H9 (cell line): Measurements from ENCODE around the gene CDK6. TPM values are rescaled to one million over a fixed set of nuclear protein-coding genes. Genes with fewer than 3 reads are reported as not detected.
A peak's percentile ranks its signal among the peaks of the same experiment; 100 is the strongest.

ENCODE experiments used
- DNase-seq: peaks from one replicate; pipeline ENCODE4 v3.0.0-alpha.2; 2017
- H2AFZ ChIP-seq: one replicate; pipeline ENCODE4 v1.6.1; 2013; ENCODE audit warnings: mild to moderate bottlenecking, low read length, control low read depth, moderate library complexity
- H2AK5ac ChIP-seq: 2 replicates; pipeline ENCODE4 v1.6.1; 2013; ENCODE audit warnings: low read length, control low read depth, mixed read lengths; ENCODE audit not compliant: insufficient read length
- H2BK120ac ChIP-seq: one replicate; pipeline ENCODE4 v1.6.1; 2013; ENCODE audit warnings: low read depth, mild to moderate bottlenecking, low read length, control low read depth, inconsistent platforms; ENCODE audit not compliant: poor library complexity, severe bottlenecking
- H2BK12ac ChIP-seq: 2 replicates; pipeline ENCODE4 v1.6.1; 2013; ENCODE audit warnings: low read length, control low read depth, mixed read lengths, low read depth; ENCODE audit not compliant: insufficient read length
- H2BK15ac ChIP-seq: 2 replicates; pipeline ENCODE4 v1.6.1; 2013; ENCODE audit warnings: low read depth, low read length, control low read depth
- H2BK20ac ChIP-seq: one replicate; pipeline ENCODE4 v1.6.1; 2013; ENCODE audit warnings: low read depth, mild to moderate bottlenecking, low read length, control low read depth, inconsistent platforms; ENCODE audit not compliant: poor library complexity, severe bottlenecking
- H2BK5ac ChIP-seq: 2 replicates; pipeline ENCODE4 v1.6.1; 2013; ENCODE audit warnings: low read length, control low read depth, mixed read lengths; ENCODE audit not compliant: insufficient read length
- H3K14ac ChIP-seq: 2 replicates; pipeline ENCODE4 v1.6.1; 2013; ENCODE audit warnings: low read length, control low read depth; ENCODE audit not compliant: insufficient read depth
- H3K18ac ChIP-seq: 2 replicates; pipeline ENCODE4 v1.6.1; 2013; ENCODE audit warnings: low read depth, mild to moderate bottlenecking, mixed read lengths, low read length, control low read depth; ENCODE audit not compliant: insufficient read length
- H3K23ac ChIP-seq: 2 replicates; pipeline ENCODE4 v1.6.1; 2013; ENCODE audit warnings: low read length, control low read depth, mixed read lengths, low read depth; ENCODE audit not compliant: insufficient read length
- H3K23me2 ChIP-seq: 2 replicates; pipeline ENCODE4 v1.6.1; 2013; ENCODE audit warnings: low read depth, mild to moderate bottlenecking, mixed read lengths, low read length, control low read depth; ENCODE audit not compliant: insufficient read length, poor library complexity, severe bottlenecking
- H3K27ac ChIP-seq: 2 replicates; pipeline ENCODE4 v1.5.1; 2013; ENCODE audit warnings: low read length, control low read depth, mixed read lengths, low read depth; ENCODE audit not compliant: insufficient read length
- H3K27me3 ChIP-seq: 2 replicates; pipeline ENCODE4 v1.6.1; 2013; ENCODE audit warnings: low read length, control low read depth, inconsistent platforms; ENCODE audit not compliant: insufficient read depth
- H3K4ac ChIP-seq: 2 replicates; pipeline ENCODE4 v1.6.1; 2013; ENCODE audit warnings: low read depth, mild to moderate bottlenecking, control low read depth, inconsistent platforms, low read length, moderate library complexity
- H3K4me1 ChIP-seq: 2 replicates; pipeline ENCODE4 v1.6.1; 2013; ENCODE audit warnings: low read length, control low read depth, inconsistent platforms; ENCODE audit not compliant: insufficient read depth
- H3K4me2 ChIP-seq: 2 replicates; pipeline ENCODE4 v1.6.1; 2013; ENCODE audit warnings: low read length, control low read depth, mixed read lengths; ENCODE audit not compliant: insufficient read length, insufficient read depth
- H3K56ac ChIP-seq: 2 replicates; pipeline ENCODE4 v1.6.1; 2013; ENCODE audit warnings: low read depth, mild to moderate bottlenecking, mixed read lengths, low read length, control low read depth; ENCODE audit not compliant: insufficient read length
- H3K79me1 ChIP-seq: 2 replicates; pipeline ENCODE4 v1.6.1; 2013; ENCODE audit warnings: low read depth, mild to moderate bottlenecking, moderate library complexity, low read length, control low read depth, inconsistent platforms; ENCODE audit not compliant: insufficient read depth, poor library complexity, severe bottlenecking
- H3K79me2 ChIP-seq: 2 replicates; pipeline ENCODE4 v1.6.1; 2013; ENCODE audit warnings: low read length, control low read depth, inconsistent platforms; ENCODE audit not compliant: insufficient read depth
- H3K9ac ChIP-seq: 2 replicates; pipeline ENCODE4 v1.6.1; 2013; ENCODE audit warnings: low read length, control low read depth, mixed read lengths; ENCODE audit not compliant: insufficient read length; ENCODE audit errors: extremely low read depth
- H3K9me3 ChIP-seq: one replicate; pipeline ENCODE4 v1.6.1; 2013; ENCODE audit warnings: low read depth, low read length, inconsistent platforms; ENCODE audit not compliant: control insufficient read depth
- H3T11ph ChIP-seq: one replicate; pipeline ENCODE4 v1.6.1; 2013; ENCODE audit warnings: mild to moderate bottlenecking, low read length, control low read depth, inconsistent platforms
- H4K20me1 ChIP-seq: one replicate; pipeline ENCODE4 v1.6.1; 2013; ENCODE audit not compliant: control insufficient read depth, insufficient read length, insufficient read depth
- H4K5ac ChIP-seq: 2 replicates; pipeline ENCODE4 v1.6.1; 2013; ENCODE audit warnings: low read depth, mild to moderate bottlenecking, mixed read lengths, low read length, control low read depth; ENCODE audit not compliant: insufficient read length
- H4K8ac ChIP-seq: replicated peaks from 2 replicates; pipeline ENCODE4 v1.6.1; 2013; ENCODE audit warnings: low read length, control low read depth, mixed read lengths, low read depth; ENCODE audit not compliant: insufficient read length
- H4K91ac ChIP-seq: 2 replicates; pipeline ENCODE4 v1.6.1; 2013; ENCODE audit warnings: low read depth, mild to moderate bottlenecking, moderate library complexity, mixed read lengths, low read length, control low read depth; ENCODE audit not compliant: insufficient read length
- H3K27ac Mint-ChIP-seq, 3 experiments: 2 replicates in 2 of 3; 3 replicates in 1 of 3; pipeline ENCODE4 v1.8.0; 2020 to 2021; ENCODE audit warnings: mixed read lengths in 3 of 3, mild to moderate bottlenecking in 1 of 3, moderate library complexity in 1 of 3
- H3K27me3 Mint-ChIP-seq: 2 replicates; pipeline ENCODE4 v1.8.0; 2021; ENCODE audit warnings: low read depth, mild to moderate bottlenecking, moderate library complexity, mixed read lengths
- H3K36me3 Mint-ChIP-seq, 3 experiments: 2 replicates in 2 of 3; 3 replicates in 1 of 3; pipeline ENCODE4 v1.8.0; 2020 to 2021; ENCODE audit warnings: low read depth in 3 of 3, mixed read lengths in 3 of 3; ENCODE audit not compliant: insufficient read depth in 1 of 3
- H3K4me1 Mint-ChIP-seq, 2 experiments: 2 replicates each; pipeline ENCODE4 v1.8.0; 2020; ENCODE audit warnings: mixed read lengths in 2 of 2
- H3K4me3 Mint-ChIP-seq, 2 experiments: 2 replicates in 1 of 2; 3 replicates in 1 of 2; pipeline ENCODE4 v1.8.0; 2020 to 2021; ENCODE audit warnings: mild to moderate bottlenecking in 2 of 2, mixed read lengths in 2 of 2, moderate library complexity in 1 of 2
- H3K9me3 Mint-ChIP-seq, 2 experiments: 2 replicates in 1 of 2; 3 replicates in 1 of 2; pipeline ENCODE4 v1.8.0; 2020; ENCODE audit warnings: mild to moderate bottlenecking in 2 of 2, mixed read lengths in 2 of 2, moderate library complexity in 1 of 2
- CTCF ChIP-seq: fragments of 200-600 bp; sonication (generic); conservative IDR thresholded peaks from 3 replicates; pipeline ENCODE4 v1.8.0; 2021; ENCODE audit warnings: antibody characterized with exemption, mild to moderate bottlenecking
- WGBS: extraction: QIAGEN DNeasy Blood & Tissue Kit; methylation state at CpG from one replicate; pipeline ENCODE4 v1.1.7; 2013; ENCODE audit warnings: missing lambda C conversion rate, low lambda C conversion rate, mixed read lengths; ENCODE audit not compliant: insufficient read length; ENCODE audit errors: extremely low coverage; 5-methylcytosine and 5-hydroxymethylcytosine counted together
- total RNA-seq: library from RNA; stranded (reverse); gene quantifications from 2 replicates; pipeline ENCODE4 v1.2.1, GENCODE V29; 2021

The CDK6 gene
- total RNA-seq, 1 experiment from 2014 or later: 30.0 TPM

- H3K36me3 Mint-ChIP-seq: no peaks in the 10 kb centered on the region; a peak in 1 of 7 replicates
- H3K79me2 ChIP-seq: no peaks in the 10 kb centered on the region
These were observed 85.9 kb downstream of the CDK6 start for GRCh38 chr7:92750447-92750839.

More at GRCh38 chr7:92750447-92750839, 85.9 kb downstream of the CDK6 start:
- H2AFZ ChIP-seq: no peak overlapping the region
- H3K23me2 ChIP-seq: no peaks in the 10 kb centered on the region
- no peak for TF ChIP-seq CTCF
- no peaks in the 10 kb centered on the region for H3K27me3 ChIP-seq
- peaks cover 6% of the 10 kb centered on the region; the same call in 1 of the 2 replicates for H3K4me1 ChIP-seq
- peaks cover 39 to 53% of the 10 kb centered on the region in 2 experiments for H3K4me1 Mint-ChIP-seq
- DNase-seq: no peak
- no peak overlapping the region for H4K91ac ChIP-seq
- no peak overlapping the region for H4K5ac ChIP-seq
- H2BK15ac ChIP-seq: no peak overlapping the region
- H3K9me3 Mint-ChIP-seq: no peaks in the 10 kb centered on the region; a peak in 1 of 5 replicates
- H3T11ph ChIP-seq: no peak overlapping the region
- H3K4me3 Mint-ChIP-seq: no peak overlapping the region
- no peak overlapping the region for H2BK12ac ChIP-seq
- H2AK5ac ChIP-seq: no peak overlapping the region
- H3K23ac ChIP-seq: no peak overlapping the region
- H3K18ac ChIP-seq: no peak overlapping the region
- H3K27ac ChIP-seq: no peak overlapping the region
- no peak overlapping the region for H3K14ac ChIP-seq
- no peaks in the 10 kb centered on the region for H3K79me1 ChIP-seq
- H2BK20ac ChIP-seq: no peak overlapping the region
- no peak overlapping the region for H3K9ac ChIP-seq
- H2BK5ac ChIP-seq: no peak overlapping the region
- no CpG with 5 or more reads among the region's 4 CpGs for WGBS
- peak overlapping the region in 1 of 3 experiments; percentile 80; a peak in 1 of 7 replicates for H3K27ac Mint-ChIP-seq
- H2BK120ac ChIP-seq: no peak overlapping the region
- H3K9me3 ChIP-seq: no peaks in the 10 kb centered on the region
- H4K20me1 ChIP-seq: no peaks in the 10 kb centered on the region
- no peak overlapping the region for H3K56ac ChIP-seq
- H4K8ac ChIP-seq: no peak overlapping the region
- no peak overlapping the region for H3K4ac ChIP-seq
- H3K27me3 Mint-ChIP-seq: no peaks in the 10 kb centered on the region
- H3K4me2 ChIP-seq: no peak overlapping the region
